Lung (tissue), 12 donors: ENCODE results near the gene ARL8A. TPM values are rescaled to one million over a fixed set of nuclear protein-coding genes. Genes with fewer than 3 reads are reported as not detected.
"Not testable (repeated sequence)": the region's sequence is repeated elsewhere in the genome, so short reads cannot be mapped to it uniquely, and the experiment has no call there.

Experiments used
- ATAC-seq: fragments of 200-7000 bp; cut with Tn5 transposase; one replicate; pipeline ENCODE4 v1.9.1; 2020; ENCODE audit warnings: moderate number of reproducible peaks; ENCODE audit not compliant: insufficient read depth, low FRiP score
- DNase-seq, 3 donors: peaks; one replicate each; pipeline ENCODE4 v3.0.0-alpha.2; 2013 to 2017
- H3K27ac ChIP-seq, 2 donors: one replicate each; pipeline ENCODE4 v1.5.1; 2013; ENCODE audit warnings: mild to moderate bottlenecking in 2 of 2, moderate library complexity in 2 of 2, control low read depth in 1 of 2, inconsistent platforms in 1 of 2, low read depth in 1 of 2, low read length in 1 of 2
- H3K27me3 ChIP-seq, 3 donors: one replicate each; pipeline ENCODE4 v1.5.1; 2013; ENCODE audit warnings: low read length in 2 of 3; ENCODE audit not compliant: control insufficient read depth in 3 of 3, insufficient read depth in 3 of 3
- H3K36me3 ChIP-seq, 4 donors: one replicate each; pipeline ENCODE4 v1.5.1; 2013; ENCODE audit warnings: low read length in 4 of 4, mild to moderate bottlenecking in 1 of 4, moderate library complexity in 1 of 4; ENCODE audit not compliant: control insufficient read depth in 4 of 4, insufficient read depth in 4 of 4
- H3K4me1 ChIP-seq, 5 donors: one replicate each; pipeline ENCODE4 v1.5.1; 2013; ENCODE audit warnings: low read length in 5 of 5, mild to moderate bottlenecking in 2 of 5, moderate library complexity in 1 of 5; ENCODE audit not compliant: control insufficient read depth in 5 of 5, insufficient read depth in 5 of 5
- H3K4me3 ChIP-seq: one replicate; pipeline ENCODE4 v1.5.1; 2013; ENCODE audit warnings: mild to moderate bottlenecking, control low read depth, moderate library complexity
- H3K9ac ChIP-seq, 2 donors: one replicate each; pipeline ENCODE4 v1.5.1; 2013; ENCODE audit warnings: low read length in 2 of 2, control low read depth in 1 of 2; ENCODE audit not compliant: insufficient read depth in 1 of 2
- H3K9me3 ChIP-seq, 4 donors: one replicate each; pipeline ENCODE4 v1.5.1; 2013; ENCODE audit warnings: low read length in 3 of 4, mild to moderate bottlenecking in 1 of 4, moderate library complexity in 1 of 4; ENCODE audit not compliant: control insufficient read depth in 4 of 4, insufficient read depth in 3 of 4
- CTCF ChIP-seq: IDR thresholded peaks from 2 replicates; pipeline ENCODE4 v1.5.1; 2012; ENCODE audit warnings: mild to moderate bottlenecking; ENCODE audit errors: control extremely low read depth, extremely low read depth
- WGBS, 2 donors: extraction: QIAGEN DNeasy Blood & Tissue Kit; methylation state at CpG; one replicate each; pipeline ENCODE4 v1.1.7; 2013; 5-methylcytosine and 5-hydroxymethylcytosine counted together
- polyA plus RNA-seq, 2 donors: library from polyadenylated mRNA; stranded (reverse); fragments of 200-250 nt; gene quantifications; one replicate each; pipeline ENCODE4 v1.2.1, GENCODE V29; 2013
- total RNA-seq, 2 donors: library from RNA; depleted of rRNA in 1 of 2; stranded (reverse); fragments of >200 nt in 1 of 2; gene quantifications; one replicate each; pipeline ENCODE4 v1.2.1, GENCODE V29; 2014 to 2021
- donor health status: control.
- donor health status: control.
- donor health status: Bipolar disorder and iron deficiency.
- donor health status: healthy.
- donor health status: DM: yes; HTN: yes; CAD: no.

Gene ARL8A
- total and polyA plus RNA-seq, 4 donors: 27.8 to 82.0 (median 48.8) TPM

- Histone ChIP-seq H3K9me3 (no peaks in the 10 kb centered on the region), H3K27ac (peak overlapping the region; percentile 95 to 96), H3K9ac (peak overlapping the region; percentile 31 to 61), H3K36me3 (no peaks in the 10 kb centered on the region), H3K4me1 (peaks cover 0 to 18% (median 3%) of the 10 kb centered on the region in 5 donors), H3K27me3 (no peaks in the 10 kb centered on the region), H3K4me3 (peak overlapping the region; percentile 95)
- WGBS, 2 donors: 4 to 5% methylated on average over 13 of the region's 13 CpGs
- ATAC-seq: no peak
- DNase-seq: peak in 1 of 3 donors; percentile 32
- no peak for TF ChIP-seq CTCF
Observed at GRCh38 chr1:202145068-202145743, 669 bp upstream of the ARL8A start.

GRCh38 chr1:202143768-202144401, 652 bp downstream of the ARL8A start:
- WGBS, 2 donors: 0 to 1% methylated on average over 56 to 58 of the region's 58 CpGs
- DNase-seq: peak; percentile 50 to 67 (median 55)
- Histone ChIP-seq H3K4me3 (peak overlapping the region; percentile 95), H3K9ac (peak overlapping the region; percentile 20 to 21), H3K27me3 (no peaks in the 10 kb centered on the region), H3K9me3 (no peaks in the 10 kb centered on the region), H3K4me1 (peaks cover 0 to 18% (median 3%) of the 10 kb centered on the region in 5 donors), H3K27ac (peak overlapping the region; percentile 95 to 96), H3K36me3 (no peaks in the 10 kb centered on the region)
- no peak for TF ChIP-seq CTCF
- peak; percentile 25 for ATAC-seq

GRCh38 chr1:202143011-202143767, 1.3 kb downstream of the ARL8A start:
- peaks cover 0 to 2% (median 0%) of the 10 kb centered on the region in 4 donors for H3K36me3 ChIP-seq
- H3K4me1 ChIP-seq: peaks cover 0 to 18% (median 3%) of the 10 kb centered on the region in 5 donors
- no peaks in the 10 kb centered on the region for H3K27me3 ChIP-seq
- no peaks in the 10 kb centered on the region for H3K9me3 ChIP-seq
- 4 to 5% methylated on average over 17 of the region's 17 CpGs for WGBS, 2 donors
- H3K27ac ChIP-seq: peak overlapping the region; percentile 95 to 96
- DNase-seq (peak in 1 of 3 donors; percentile 36), ATAC-seq (peak; percentile 29)
- peak overlapping the region in 1 of 2 donors; percentile 20 for H3K9ac ChIP-seq
- H3K4me3 ChIP-seq: peak overlapping the region; percentile 95
- TF ChIP-seq CTCF: no peak

- H3K27ac ChIP-seq: not testable (repeated sequence)
- WGBS, 2 donors: 91 to 96% methylated on average over 3 of the region's 3 CpGs
Observed at GRCh38 chr1:202141468-202141867, 3.1 kb downstream of the ARL8A start.

More at GRCh38 chr1:202141468-202141867, 3.1 kb downstream of the ARL8A start:
- ATAC-seq, H3K9me3 ChIP-seq, H3K27me3 ChIP-seq, H3K4me3 ChIP-seq, H3K36me3 ChIP-seq, H3K9ac ChIP-seq, DNase-seq: not testable (repeated sequence)
- peaks cover 0 to 18% (median 3%) of the 10 kb centered on the region in 5 donors for H3K4me1 ChIP-seq
